ENCODE data around the gene INPP5E. TPM values are rescaled to one million over a fixed set of nuclear protein-coding genes. Genes with fewer than 3 reads are reported as not detected.

Gene INPP5E
- total RNA-seq, 2 experiments from 2014 or later = 20.2 to 21.3 TPM

GRCh38 chr9:136467766-136468165 is 28.1 kb upstream of the INPP5E start:
- Histone ChIP-seq H3K9me2 (ENCODE audit: insufficient read depth, low read length) (no peaks in the 10 kb centered on the region), H3K36me3 (ENCODE audit: insufficient read depth, low read length) (peaks cover 98% of the 10 kb centered on the region), H4K20me1 (ENCODE audit: insufficient read depth, low read length) (no peaks in the 10 kb centered on the region; the same call in 1 of the 2 replicates), H3K4me2 (ENCODE audit: low read length) (no peak overlapping the region), H3K4me3 (ENCODE audit: low read depth, low read length, poor library complexity, severe bottlenecking) (no peak overlapping the region), H3K27ac (ENCODE audit: low read depth, low read length, poor library complexity, severe bottlenecking) (no peak overlapping the region), H2AFZ (ENCODE audit: low read length) (no peak overlapping the region), H3K9me3 (ENCODE audit: low read length) (no peaks in the 10 kb centered on the region), H3K79me2 (ENCODE audit: insufficient read depth, low read depth, low read length) (no peaks in the 10 kb centered on the region), H3K4me1 (ENCODE audit: insufficient read depth, low read length, poor library complexity, severe bottlenecking) (no peaks in the 10 kb centered on the region)
- TF ChIP-seq EZH2phosphoT487 (IDR thresholded peaks at IDR 0.05; ENCODE audit: borderline replicate concordance, low read depth, low read length) = no peak
- TF ChIP-seq, protein P1, sequence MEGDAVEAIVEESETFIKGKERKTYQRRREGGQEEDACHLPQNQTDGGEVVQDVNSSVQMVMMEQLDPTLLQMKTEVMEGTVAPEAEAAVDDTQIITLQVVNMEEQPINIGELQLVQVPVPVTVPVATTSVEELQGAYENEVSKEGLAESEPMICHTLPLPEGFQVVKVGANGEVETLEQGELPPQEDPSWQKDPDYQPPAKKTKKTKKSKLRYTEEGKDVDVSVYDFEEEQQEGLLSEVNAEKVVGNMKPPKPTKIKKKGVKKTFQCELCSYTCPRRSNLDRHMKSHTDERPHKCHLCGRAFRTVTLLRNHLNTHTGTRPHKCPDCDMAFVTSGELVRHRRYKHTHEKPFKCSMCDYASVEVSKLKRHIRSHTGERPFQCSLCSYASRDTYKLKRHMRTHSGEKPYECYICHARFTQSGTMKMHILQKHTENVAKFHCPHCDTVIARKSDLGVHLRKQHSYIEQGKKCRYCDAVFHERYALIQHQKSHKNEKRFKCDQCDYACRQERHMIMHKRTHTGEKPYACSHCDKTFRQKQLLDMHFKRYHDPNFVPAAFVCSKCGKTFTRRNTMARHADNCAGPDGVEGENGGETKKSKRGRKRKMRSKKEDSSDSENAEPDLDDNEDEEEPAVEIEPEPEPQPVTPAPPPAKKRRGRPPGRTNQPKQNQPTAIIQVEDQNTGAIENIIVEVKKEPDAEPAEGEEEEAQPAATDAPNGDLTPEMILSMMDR (conservative IDR thresholded peaks at IDR 0.05; ENCODE audit: low read length) = no peak
- intact Hi-C loops (cut with micrococcal nuclease; ENCODE audit: unreplicated experiment) = no loop called here
- POLR2A ChIA-PET = no interaction called here
- DNase-seq (ENCODE audit: low spot score) = no peak
- CTCF ChIA-PET (ENCODE audit: unreplicated experiment) = no interaction called here
- no TSS peak for BruUV-seq (replicated peaks)

- Histone ChIP-seq H4K20me1 (ENCODE audit: insufficient read depth, low read length) (no peaks in the 10 kb centered on the region), H3K79me2 (ENCODE audit: insufficient read depth, low read depth, low read length) (no peaks in the 10 kb centered on the region), H3K4me3 (ENCODE audit: low read depth, low read length, poor library complexity, severe bottlenecking) (no peak overlapping the region), H3K9me2 (ENCODE audit: insufficient read depth, low read length) (no peaks in the 10 kb centered on the region), H3K4me2 (ENCODE audit: low read length) (no peak overlapping the region), H2AFZ (ENCODE audit: low read length) (no peak overlapping the region), H3K4me1 (ENCODE audit: insufficient read depth, low read length, poor library complexity, severe bottlenecking) (no peaks in the 10 kb centered on the region), H3K9me3 (ENCODE audit: low read length) (no peaks in the 10 kb centered on the region), H3K27ac (ENCODE audit: low read depth, low read length, poor library complexity, severe bottlenecking) (no peak overlapping the region), H3K36me3 (ENCODE audit: insufficient read depth, low read length) (peaks cover 96% of the 10 kb centered on the region)
- ChIA-PET POLR2A (interaction anchor here (0.6 kb wide), 1 partner anchor 193 kb away, joined by 3 read pairs; no protein-coding TSS in a partner anchor), CTCF (ENCODE audit: unreplicated experiment) (no interaction called here)
- DNase-seq (ENCODE audit: low spot score) = no peak
- intact Hi-C loops (cut with micrococcal nuclease; ENCODE audit: unreplicated experiment) = no loop called here
- BruUV-seq (replicated peaks) = no TSS peak
- TF ChIP-seq, protein P1 (conservative IDR thresholded peaks at IDR 0.05; ENCODE audit: low read length) = no peak
- TF ChIP-seq EZH2phosphoT487 (IDR thresholded peaks at IDR 0.05; ENCODE audit: borderline replicate concordance, low read depth, low read length) = no peak
Observed at GRCh38 chr9:136466155-136466541, 26.5 kb upstream of the INPP5E start.

GRCh38 chr9:136465500-136466154 is 26.0 kb upstream of the INPP5E start:
- no peak for DNase-seq (ENCODE audit: low spot score)
- Histone ChIP-seq H3K4me1 (ENCODE audit: insufficient read depth, low read length, poor library complexity, severe bottlenecking) (no peaks in the 10 kb centered on the region), H2AFZ (ENCODE audit: low read length) (no peak overlapping the region), H4K20me1 (ENCODE audit: insufficient read depth, low read length) (no peaks in the 10 kb centered on the region), H3K27ac (ENCODE audit: low read depth, low read length, poor library complexity, severe bottlenecking) (no peak overlapping the region), H3K4me2 (ENCODE audit: low read length) (no peak overlapping the region), H3K9me3 (ENCODE audit: low read length) (no peaks in the 10 kb centered on the region), H3K79me2 (ENCODE audit: insufficient read depth, low read depth, low read length) (no peaks in the 10 kb centered on the region), H3K9me2 (ENCODE audit: insufficient read depth, low read length) (no peaks in the 10 kb centered on the region), H3K36me3 (ENCODE audit: insufficient read depth, low read length) (peaks cover 98% of the 10 kb centered on the region), H3K4me3 (ENCODE audit: low read depth, low read length, poor library complexity, severe bottlenecking) (no peak overlapping the region)
- ChIA-PET POLR2A (interaction anchor here (0.6 kb wide), 1 partner anchor 193 kb away, joined by 3 read pairs; no protein-coding TSS in a partner anchor), CTCF (ENCODE audit: unreplicated experiment) (interaction anchor here (0.6 kb wide), 1 partner anchor 187 kb away, joined by 4 read pairs; no protein-coding TSS in a partner anchor)
- TF ChIP-seq EZH2phosphoT487 (IDR thresholded peaks at IDR 0.05; ENCODE audit: borderline replicate concordance, low read depth, low read length) = no peak
- TF ChIP-seq, protein P1 (conservative IDR thresholded peaks at IDR 0.05; ENCODE audit: low read length) = no peak
- BruUV-seq (replicated peaks) = no TSS peak
- intact Hi-C loops (cut with micrococcal nuclease; ENCODE audit: unreplicated experiment) = no loop called here

Data from OCI-LY7 (cell line).